HG02973 (cell line): Measurements from ENCODE around the gene POLR2F.
"Not testable (repeated sequence)": the region's sequence is repeated elsewhere in the genome, so short reads cannot be mapped to it uniquely, and the experiment has no call there.

ENCODE experiments used
- ATAC-seq: cut with Tn5 transposase; IDR thresholded peaks from one replicate; pipeline ENCODE4 v1.9.1; 2021; ENCODE audit warnings: moderate library complexity; ENCODE audit not compliant: unreplicated experiment

The POLR2F gene

GRCh38 chr22:37924386-37925065 lies 29.0 kb upstream of the POLR2F start:
- no peak for ATAC-seq

GRCh38 chr22:37925330-37925729 lies 28.2 kb upstream of the POLR2F start:
- ATAC-seq, result no peak

GRCh38 chr22:37925767-37926166 lies 27.7 kb upstream of the POLR2F start:
- ATAC-seq, result no peak

GRCh38 chr22:37926358-37926757 lies 27.1 kb upstream of the POLR2F start:
- ATAC-seq, result no peak

GRCh38 chr22:37926771-37927636 lies 26.5 kb upstream of the POLR2F start:
- no peak for ATAC-seq

GRCh38 chr22:37927637-37927936 lies 25.9 kb upstream of the POLR2F start:
- no peak for ATAC-seq

GRCh38 chr22:37929390-37929789 lies 24.1 kb upstream of the POLR2F start:
- no peak for ATAC-seq

GRCh38 chr22:37930270-37930951 lies 23.1 kb upstream of the POLR2F start:
- no peak for ATAC-seq

GRCh38 chr22:37930952-37931440 lies 22.5 kb upstream of the POLR2F start:
- ATAC-seq, result no peak

GRCh38 chr22:37931893-37932389 lies 21.6 kb upstream of the POLR2F start:
- ATAC-seq, result no peak

GRCh38 chr22:37932401-37932800 lies 21.1 kb upstream of the POLR2F start:
- no peak for ATAC-seq

GRCh38 chr22:37932821-37933578 lies 20.5 kb upstream of the POLR2F start:
- ATAC-seq, result no peak

GRCh38 chr22:37933711-37934376 lies 19.7 kb upstream of the POLR2F start:
- peak; percentile 80 for ATAC-seq

GRCh38 chr22:37940698-37941376 lies 12.7 kb upstream of the POLR2F start:
- ATAC-seq, result no peak

- no peak for ATAC-seq
Observed at GRCh38 chr22:37942133-37942532, 11.4 kb upstream of the POLR2F start.

- no peak for ATAC-seq
Observed at GRCh38 chr22:37943136-37943824, 10.2 kb upstream of the POLR2F start.

- ATAC-seq, result no peak
Observed at GRCh38 chr22:37943825-37944198, 9.7 kb upstream of the POLR2F start.

- ATAC-seq, result not testable (repeated sequence)
Observed at GRCh38 chr22:37944423-37944822, 9.1 kb upstream of the POLR2F start.

- ATAC-seq, result not testable (repeated sequence)
Observed at GRCh38 chr22:37947142-37947795, 6.2 kb upstream of the POLR2F start.
